OCI-LY3 (cell line): ENCODE data around the gene SLC12A7.

ENCODE experiments used
- H2AFZ ChIP-seq: fragments of 200-600, 300-600 bp; shearing (Covaris generic); 2 replicates; pipeline ENCODE4 v1.6.0; 2014; ENCODE audit warnings: antibody characterized with exemption, low read depth, low read length
- H3K27ac ChIP-seq: fragments of 200-600, 300-600 bp; sonication (generic); 2 replicates; pipeline ENCODE4 v1.5.1; 2014; ENCODE audit warnings: mild to moderate bottlenecking, low read length, moderate library complexity, mixed read lengths
- H3K27me3 ChIP-seq: fragments of 200-600, 300-600 bp; sonication (generic); 2 replicates; pipeline ENCODE4 v1.6.1; 2014; ENCODE audit warnings: low read depth, low read length, mixed read lengths
- H3K36me3 ChIP-seq: fragments of 200-600, 300-600 bp; sonication (generic); replicated peaks from 2 replicates; pipeline ENCODE3; 2014; ENCODE audit warnings: low read depth, low read length, mixed read lengths
- H3K4me1 ChIP-seq: fragments of 300-600, 200-600 bp; sonication (generic); 2 replicates; pipeline ENCODE4 v1.6.1; 2014; ENCODE audit warnings: low read length, mixed read lengths
- H3K4me2 ChIP-seq: fragments of 200-600, 300-600 bp; sonication (generic); 2 replicates; pipeline ENCODE4 v1.6.1; 2014; ENCODE audit warnings: low read length, mixed read lengths
- H3K4me3 ChIP-seq: fragments of 300-600, 200-600 bp; sonication (generic); 2 replicates; pipeline ENCODE4 v1.5.1; 2014; ENCODE audit warnings: antibody characterized with exemption, mild to moderate bottlenecking, low read length, moderate library complexity
- H3K79me2 ChIP-seq: fragments of 300-600, 200-600 bp; shearing (Covaris generic); 2 replicates; pipeline ENCODE4 v1.6.1; 2014; ENCODE audit warnings: mild to moderate bottlenecking, low read length, mixed read lengths
- H3K9ac ChIP-seq: fragments of 300-600, 200-600 bp; shearing (Covaris generic); 2 replicates; pipeline ENCODE4 v1.6.0; 2014; ENCODE audit warnings: mild to moderate bottlenecking, low read length, moderate library complexity
- H3K9me3 ChIP-seq: fragments of 200-600, 300-600 bp; shearing (Covaris generic); 2 replicates; pipeline ENCODE4 v1.6.1; 2014; ENCODE audit warnings: low read length, mixed read lengths; ENCODE audit not compliant: insufficient read depth
- H4K20me1 ChIP-seq: fragments of 200-600, 300-600 bp; sonication (generic); 2 replicates; pipeline ENCODE4 v1.6.1; 2016; ENCODE audit warnings: low read length, mixed read lengths; ENCODE audit not compliant: insufficient read depth
- CTCF ChIP-seq: fragments of 200-600, 300-600 bp; sonication (generic); IDR thresholded peaks from 2 replicates; pipeline ENCODE4 v1.5.1; 2014; ENCODE audit warnings: antibody characterized with exemption, low read length, low read depth
- EZH2phosphoT487 ChIP-seq: fragments of 200-600 bp; shearing (Covaris generic); IDR thresholded peaks from 2 replicates; pipeline ENCODE4 v1.6.1; 2018; ENCODE audit warnings: antibody characterized with exemption, mixed run types, low read depth

Gene SLC12A7

DNA sequence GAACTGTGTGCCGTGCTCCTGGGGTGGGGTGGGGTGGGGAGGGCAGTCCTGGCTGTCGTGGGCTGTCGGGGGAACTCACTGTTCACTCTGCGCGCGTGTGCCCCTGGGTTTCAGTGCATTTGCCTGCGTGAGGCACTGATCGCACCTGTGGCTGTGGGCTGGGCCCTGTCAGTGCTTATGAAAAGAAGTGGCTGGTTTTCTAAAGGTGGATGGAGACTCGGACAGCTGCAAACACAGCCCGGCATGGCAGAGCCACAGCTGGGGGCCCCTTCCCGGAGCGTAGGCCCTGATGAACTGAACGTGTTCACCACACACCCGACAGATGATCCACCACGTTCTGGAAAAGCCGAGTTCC lies 60.5 kb downstream of the SLC12A7 start:
- Histone ChIP-seq H4K20me1 (no peaks in the 10 kb centered on the region), H3K79me2 (no peaks in the 10 kb centered on the region), H3K4me2 (no peak overlapping the region), H3K36me3 (no peaks in the 10 kb centered on the region), H3K4me1 (no peaks in the 10 kb centered on the region), H3K27me3 (no peaks in the 10 kb centered on the region), H3K9ac (no peak overlapping the region), H2AFZ (no peak overlapping the region), H3K9me3 (no peaks in the 10 kb centered on the region), H3K4me3 (no peak overlapping the region), H3K27ac (no peak overlapping the region)
- TF ChIP-seq EZH2phosphoT487 (no peak), CTCF (no peak)

DNA sequence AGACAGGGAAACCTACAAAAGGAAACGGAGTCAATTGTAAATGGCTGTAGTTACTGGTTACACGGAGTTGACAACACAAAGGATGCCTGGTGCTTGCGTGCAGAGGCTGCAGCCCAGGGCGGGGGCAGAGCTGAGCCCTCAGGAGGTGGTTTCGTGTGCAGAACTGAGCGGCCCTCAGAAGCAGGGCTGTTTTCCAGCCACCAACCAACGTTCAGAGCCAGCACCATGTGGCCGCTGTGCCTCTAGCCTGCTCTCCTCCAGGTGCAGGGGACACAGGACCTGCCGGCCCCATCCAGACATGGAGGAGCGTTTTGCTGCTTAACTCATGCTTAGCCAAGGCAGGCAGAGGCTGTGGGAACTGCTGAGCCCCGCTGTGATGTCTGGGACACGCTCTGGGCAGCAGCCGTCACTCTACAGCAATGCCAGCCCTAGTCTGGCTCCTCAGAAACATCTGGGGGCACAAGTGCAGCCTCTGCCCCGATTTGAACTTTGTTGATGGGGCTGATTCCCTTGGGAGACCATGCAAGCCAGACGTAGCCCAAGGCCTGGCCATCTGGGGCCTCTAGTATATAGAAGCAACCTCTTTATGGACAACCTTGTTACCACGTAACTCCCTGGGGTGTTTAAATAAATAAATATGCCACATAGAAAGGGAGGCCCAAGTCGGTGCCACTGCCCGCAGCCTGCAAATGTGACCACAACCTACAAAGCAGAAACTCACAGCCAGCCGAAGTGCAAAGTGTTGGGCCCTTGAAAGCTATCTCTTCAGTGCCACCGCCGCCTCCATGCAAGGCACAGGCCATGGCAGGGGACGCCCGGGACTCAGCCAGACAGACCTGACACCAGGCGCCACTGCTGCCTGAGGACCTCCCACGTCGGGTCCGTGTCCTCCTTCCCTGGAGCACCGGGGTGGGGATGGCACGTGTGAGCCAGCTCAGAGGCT lies 61.2 kb downstream of the SLC12A7 start:
- H3K4me1 ChIP-seq = no peaks in the 10 kb centered on the region
- H3K79me2 ChIP-seq = no peaks in the 10 kb centered on the region
- H3K27me3 ChIP-seq = no peaks in the 10 kb centered on the region
- no peak overlapping the region for H3K27ac ChIP-seq
- H3K36me3 ChIP-seq = no peaks in the 10 kb centered on the region
- H3K9ac ChIP-seq = no peak overlapping the region
- no peak overlapping the region for H3K4me2 ChIP-seq
- TF ChIP-seq CTCF (no peak), EZH2phosphoT487 (no peak)
- H3K9me3 ChIP-seq = no peaks in the 10 kb centered on the region
- H3K4me3 ChIP-seq = no peak overlapping the region
- no peaks in the 10 kb centered on the region for H4K20me1 ChIP-seq
- H2AFZ ChIP-seq = no peak overlapping the region

DNA sequence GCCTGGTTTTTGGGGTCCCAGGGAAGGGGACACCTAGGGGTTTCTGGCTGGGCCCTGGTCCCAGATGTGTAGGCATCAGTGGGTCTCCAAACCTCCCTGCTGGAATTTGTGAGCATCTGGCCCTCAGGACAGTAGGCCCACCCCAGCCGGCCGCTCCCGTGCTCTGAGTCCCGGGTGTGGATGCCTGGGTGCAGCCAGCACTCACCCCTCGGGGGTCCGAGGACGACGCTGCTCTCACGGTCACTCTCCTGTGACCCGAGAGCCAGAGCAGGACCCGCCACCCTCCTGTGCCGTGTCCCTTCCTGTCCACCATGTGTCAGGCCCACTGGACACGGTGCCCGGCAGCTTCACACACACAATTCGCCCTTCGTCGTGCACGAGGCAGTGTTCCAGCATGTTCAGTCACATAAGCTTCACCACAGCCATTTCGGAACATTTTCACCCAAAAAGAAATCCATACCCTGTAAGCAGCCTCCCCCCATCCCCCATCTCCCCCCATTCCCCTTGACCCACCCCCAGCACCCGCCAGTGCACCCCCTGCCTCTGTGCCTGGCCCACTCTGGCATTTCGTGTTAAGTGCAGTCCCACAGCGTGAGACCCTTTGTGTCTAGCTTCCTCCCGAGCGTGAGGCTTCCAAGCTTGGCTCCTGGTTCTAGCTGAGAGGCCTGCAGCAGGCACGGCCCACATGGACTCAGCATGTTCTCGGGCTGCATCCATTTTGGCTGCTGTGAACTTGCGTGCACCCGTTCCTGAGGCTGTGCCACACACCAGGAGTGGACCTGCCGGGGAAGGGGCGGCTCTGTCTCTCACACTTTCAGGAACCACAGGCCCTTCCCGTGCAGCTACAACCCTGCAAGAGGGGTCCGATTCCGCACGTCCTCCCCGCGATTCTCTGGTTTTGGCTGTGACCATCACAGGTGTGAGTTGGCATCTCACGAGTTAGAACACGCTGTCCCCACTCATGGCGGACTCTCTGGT lies 62.7 kb downstream of the SLC12A7 start:
- Histone ChIP-seq H2AFZ (no peak overlapping the region), H3K36me3 (no peaks in the 10 kb centered on the region), H3K4me3 (no peak overlapping the region), H3K9ac (no peak overlapping the region), H3K4me1 (no peaks in the 10 kb centered on the region), H3K9me3 (no peaks in the 10 kb centered on the region), H3K79me2 (no peaks in the 10 kb centered on the region), H3K27ac (no peak overlapping the region), H3K4me2 (no peak overlapping the region), H4K20me1 (no peaks in the 10 kb centered on the region), H3K27me3 (no peaks in the 10 kb centered on the region)
- TF ChIP-seq CTCF (no peak), EZH2phosphoT487 (no peak)
